KOPT-K1 (cell line): Measurements from ENCODE around the gene C17orf113.
A peak's percentile ranks its signal among the peaks of the same experiment; 100 is the strongest.

Experiments used
- H3K27ac ChIP-seq: fragments of 200-600 bp; sonication (generic); 2 replicates; pipeline ENCODE4 v1.5.1; 2016; ENCODE audit warnings: antibody characterized with exemption, mild to moderate bottlenecking, low read depth, low read length; ENCODE audit not compliant: poor library complexity, severe bottlenecking
- H3K36me3 ChIP-seq: fragments of 200-600 bp; sonication (generic); 2 replicates; pipeline ENCODE4 v1.5.1; 2017; ENCODE audit warnings: antibody characterized with exemption, mild to moderate bottlenecking, low read length, moderate library complexity; ENCODE audit not compliant: insufficient read depth
- H3K9me3 ChIP-seq: fragments of 200-600 bp; sonication (generic); 2 replicates; pipeline ENCODE4 v1.5.1; 2017; ENCODE audit warnings: antibody characterized with exemption, low read length, mild to moderate bottlenecking; ENCODE audit not compliant: insufficient read depth, poor library complexity, severe bottlenecking

The C17orf113 gene

GRCh38 chr17:42056635-42057034 lies 6.2 kb upstream of the C17orf113 start:
- Histone ChIP-seq H3K27ac (peak overlapping the region; percentile 90), H3K36me3 (no peaks in the 10 kb centered on the region), H3K9me3 (no peaks in the 10 kb centered on the region)

GRCh38 chr17:42055496-42055895 lies 5.1 kb upstream of the C17orf113 start:
- peak overlapping the region; percentile 90 for H3K27ac ChIP-seq
- no peaks in the 10 kb centered on the region for H3K36me3 ChIP-seq
- H3K9me3 ChIP-seq, result no peaks in the 10 kb centered on the region

GRCh38 chr17:42055027-42055426 lies 4.6 kb upstream of the C17orf113 start:
- Histone ChIP-seq H3K36me3 (no peaks in the 10 kb centered on the region), H3K27ac (peak overlapping the region; percentile 90), H3K9me3 (no peaks in the 10 kb centered on the region)

DNA sequence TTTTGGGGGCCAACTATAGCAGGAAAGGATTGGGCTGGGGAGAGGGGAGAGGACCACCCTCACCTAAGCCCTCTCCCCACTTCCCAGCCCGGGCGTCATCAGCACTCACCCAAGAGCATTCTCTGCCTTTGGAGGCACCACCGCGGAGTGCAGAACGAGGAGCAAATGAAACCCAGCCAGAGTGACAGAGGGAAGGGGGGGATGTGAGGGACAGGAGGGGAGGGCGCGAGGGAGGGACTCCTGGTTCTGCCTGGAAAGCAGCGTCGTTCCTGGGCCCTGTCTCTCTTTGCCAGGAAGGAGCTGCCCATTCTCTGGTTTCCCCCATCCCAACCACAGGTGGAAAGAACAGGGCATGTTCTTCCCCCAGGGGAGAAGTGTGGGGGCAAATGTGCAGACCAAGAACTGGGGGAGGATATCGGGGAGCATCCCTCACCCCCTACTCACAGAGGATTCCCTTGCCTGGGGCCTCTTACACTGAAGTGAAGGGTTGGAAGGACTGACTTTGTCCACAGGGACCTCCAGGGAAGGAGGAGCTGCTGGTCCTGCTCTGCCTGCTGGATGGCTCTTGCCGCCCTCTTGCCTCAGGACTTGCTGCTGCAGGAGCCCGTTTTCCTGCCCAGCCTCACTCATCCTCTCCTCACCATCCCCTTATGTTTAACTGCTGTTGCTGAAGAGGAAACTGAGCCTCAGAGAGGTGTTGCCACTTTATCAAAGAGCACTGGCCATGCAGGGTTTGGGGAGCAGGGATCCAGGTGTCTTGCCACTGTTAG lies 3.5 kb upstream of the C17orf113 start:
- Histone ChIP-seq H3K27ac (no peak overlapping the region), H3K9me3 (no peaks in the 10 kb centered on the region), H3K36me3 (no peaks in the 10 kb centered on the region)

- Histone ChIP-seq H3K9me3 (no peaks in the 10 kb centered on the region), H3K36me3 (no peaks in the 10 kb centered on the region), H3K27ac (no peak overlapping the region)
These were observed 2.0 kb upstream of the C17orf113 start for GRCh38 chr17:42052346-42052877.

- Histone ChIP-seq H3K9me3 (no peaks in the 10 kb centered on the region), H3K27ac (no peak overlapping the region), H3K36me3 (no peaks in the 10 kb centered on the region)
These were observed 1.2 kb upstream of the C17orf113 start for GRCh38 chr17:42051645-42052044.

- Histone ChIP-seq H3K9me3 (no peaks in the 10 kb centered on the region), H3K36me3 (no peaks in the 10 kb centered on the region), H3K27ac (no peak overlapping the region)
These were observed 606 bp upstream of the C17orf113 start for GRCh38 chr17:42051013-42051400.

DNA sequence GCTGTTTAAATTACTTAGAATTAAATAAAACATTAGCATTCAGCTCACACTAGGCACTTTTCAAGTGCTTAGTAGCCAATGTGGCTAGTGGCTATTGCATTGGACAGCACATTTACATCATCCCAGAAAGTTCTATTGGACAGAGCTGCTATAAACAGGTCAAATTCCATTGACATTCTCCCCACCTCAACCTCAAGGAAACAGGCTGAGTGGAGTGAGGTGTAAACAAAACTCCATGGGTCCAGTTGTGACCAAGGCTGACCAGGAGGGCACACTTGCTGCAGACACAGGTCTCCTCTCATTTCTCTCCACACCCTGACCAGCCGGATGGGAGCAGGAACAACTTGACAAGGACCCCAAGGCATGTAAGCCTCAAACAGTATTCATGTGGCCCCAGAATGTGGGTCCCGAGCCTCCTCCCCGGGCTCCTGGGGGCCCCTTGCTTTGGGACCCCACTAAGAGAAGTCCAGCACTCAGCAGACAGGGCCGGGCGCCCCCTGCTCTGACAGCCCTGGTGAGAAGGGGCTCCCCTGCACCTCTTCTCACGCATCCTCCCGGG lies 488 bp downstream of the C17orf113 start:
- Histone ChIP-seq H3K9me3 (no peaks in the 10 kb centered on the region), H3K27ac (peak overlapping the region; percentile 32)

GRCh38 chr17:42047343-42047742 lies 3.1 kb downstream of the C17orf113 start:
- Histone ChIP-seq H3K27ac (no peak overlapping the region), H3K36me3 (no peaks in the 10 kb centered on the region), H3K9me3 (no peaks in the 10 kb centered on the region)

More for the DNA sequence above, 488 bp downstream of the C17orf113 start:
- H3K36me3 ChIP-seq, result no peaks in the 10 kb centered on the region

DNA sequence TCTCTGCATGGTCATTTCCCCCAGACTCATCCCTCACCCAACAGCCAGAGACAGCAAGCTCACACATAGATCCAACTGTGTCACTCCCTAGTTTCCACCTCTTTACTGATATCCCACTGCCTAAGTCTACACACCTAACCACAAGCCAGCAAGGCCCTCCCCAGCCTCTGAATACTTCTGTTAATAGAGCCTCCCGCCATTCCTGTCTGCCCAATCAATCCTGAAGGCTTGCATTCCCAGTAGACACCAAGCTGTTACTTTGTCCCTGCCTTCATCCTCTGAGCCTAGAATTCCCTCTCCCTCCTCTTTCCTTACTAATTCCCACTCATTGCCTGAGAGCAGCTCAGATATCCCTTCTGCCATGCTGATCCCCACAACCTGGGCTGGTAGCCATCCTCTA lies 4.7 kb downstream of the C17orf113 start:
- Histone ChIP-seq H3K36me3 (no peaks in the 10 kb centered on the region), H3K27ac (no peak overlapping the region), H3K9me3 (no peaks in the 10 kb centered on the region)

DNA sequence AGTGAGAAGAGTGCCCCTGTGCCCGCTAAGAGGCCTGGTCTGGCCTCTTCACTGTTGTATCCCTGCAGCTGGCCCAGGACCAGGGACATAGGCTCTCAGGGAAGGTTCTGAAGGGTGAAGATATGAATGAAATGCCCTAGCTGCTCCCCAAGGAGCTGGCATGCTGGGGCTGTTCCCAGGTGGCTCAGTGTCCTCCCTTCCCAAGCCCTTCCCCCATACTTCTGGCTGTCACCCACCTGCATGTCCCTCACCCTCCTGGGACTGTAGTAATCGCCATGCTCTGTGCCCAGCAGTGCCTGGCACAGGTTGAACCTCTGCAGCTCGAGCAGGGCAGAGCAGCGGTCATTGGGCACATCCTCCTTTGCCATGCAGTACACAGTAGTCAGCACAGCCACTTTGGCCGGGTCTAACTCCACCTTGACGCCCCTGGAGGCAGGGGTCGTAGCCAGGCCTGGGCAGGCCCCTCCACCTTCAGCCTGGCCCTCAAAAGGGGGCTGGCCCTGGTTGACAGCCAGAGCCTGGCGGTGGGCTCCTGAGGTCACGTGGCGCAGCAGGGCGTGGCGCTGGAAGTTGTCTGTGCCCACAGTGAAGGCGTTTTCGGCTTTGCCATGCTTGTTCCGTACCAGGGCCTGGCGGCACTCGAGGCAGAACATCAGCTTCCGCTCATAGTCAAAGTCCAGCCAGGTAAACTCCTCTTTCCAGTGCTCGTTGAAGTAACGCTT lies 7.6 kb downstream of the C17orf113 start:
- H3K27ac ChIP-seq, result no peak overlapping the region
- H3K36me3 ChIP-seq, result no peaks in the 10 kb centered on the region
- no peaks in the 10 kb centered on the region for H3K9me3 ChIP-seq

- H3K9me3 ChIP-seq, result no peaks in the 10 kb centered on the region
- no peak overlapping the region for H3K27ac ChIP-seq
- no peaks in the 10 kb centered on the region for H3K36me3 ChIP-seq
These were observed 8.8 kb downstream of the C17orf113 start for GRCh38 chr17:42041619-42042018.

DNA sequence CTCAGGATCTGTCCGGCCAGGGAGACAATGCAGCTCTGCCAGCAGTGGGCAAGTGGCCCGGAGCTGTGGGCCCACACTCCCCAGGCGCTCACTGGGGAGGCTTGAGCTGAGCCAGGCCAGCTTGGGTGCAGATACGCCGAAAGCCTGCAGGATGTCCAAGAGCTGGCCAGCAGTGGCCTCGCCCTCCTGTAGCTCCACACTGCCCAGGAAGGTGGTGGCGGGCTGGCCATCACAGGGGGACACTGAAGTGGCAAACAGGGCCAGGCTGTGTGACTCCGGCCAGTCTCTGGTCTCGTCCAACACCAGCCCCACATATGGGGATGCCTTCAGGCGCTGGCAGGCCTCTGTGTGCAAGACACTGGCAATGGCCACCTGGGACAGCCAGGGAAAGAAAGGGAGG lies 9.6 kb downstream of the C17orf113 start:
- H3K27ac ChIP-seq, result no peak overlapping the region
- no peaks in the 10 kb centered on the region for H3K36me3 ChIP-seq
- H3K9me3 ChIP-seq, result no peaks in the 10 kb centered on the region

GRCh38 chr17:42039794-42040763 lies 10.3 kb downstream of the C17orf113 start:
- no peak overlapping the region for H3K27ac ChIP-seq

More at GRCh38 chr17:42039794-42040763, 10.3 kb downstream of the C17orf113 start:
- H3K36me3 ChIP-seq, result no peaks in the 10 kb centered on the region
- H3K9me3 ChIP-seq, result no peaks in the 10 kb centered on the region
